HEK293 (cell line): ENCODE measurements around the gene SLC35F4.

Source experiments
- CTCF ChIA-PET: fragments of 350-600 bp; formaldehyde crosslinking; extraction: SDS; loops from one replicate; lab custom pipeline; 2021; ENCODE audit warnings: antibody characterized with exemption; lab: Yijun Ruan, JAX
- POLR2A ChIA-PET: fragments of 300-600 bp; formaldehyde crosslinking; extraction: SDS; loops from one replicate; lab custom pipeline; 2020; ENCODE audit warnings: antibody characterized with exemption, inconsistent platforms; lab: Yijun Ruan, JAX
- H3K27ac ChIP-seq: fragments of 200-500 bp; sonication (Bioruptor generic); 2 replicates; pipeline ENCODE4 v1.5.1; 2014; ENCODE audit warnings: low read depth, low read length, control low read depth, inconsistent platforms; ENCODE audit errors: extremely low read depth
- H3K36me3 ChIP-seq, 2 experiments: fragments of 200-500 bp in 1 of 2; sonication (Bioruptor generic) in 1 of 2; 1 replicate in 1 of 2; 2 replicates in 1 of 2; pipeline ENCODE4 v1.5.1; 2014 to 2017; ENCODE audit warnings: inconsistent platforms in 2 of 2, low read length in 2 of 2; ENCODE audit not compliant: control insufficient read depth in 2 of 2, insufficient read depth in 1 of 2
- H3K4me1 ChIP-seq: fragments of 200-500 bp; sonication (Bioruptor generic); 2 replicates; pipeline ENCODE4 v1.5.1; 2014; ENCODE audit warnings: mild to moderate bottlenecking, low read length, inconsistent platforms; ENCODE audit not compliant: control insufficient read depth, insufficient read depth
- H3K4me3 ChIP-seq: 2 replicates; pipeline ENCODE4 v1.5.1; 2011; ENCODE audit warnings: low read depth, mild to moderate bottlenecking, control low read depth, low read length, moderate library complexity
- H3K9me3 ChIP-seq: fragments of 200-500 bp; sonication (Bioruptor generic); 2 replicates; pipeline ENCODE4 v1.5.1; 2014; ENCODE audit warnings: low read depth, low read length, inconsistent platforms; ENCODE audit not compliant: control insufficient read depth, insufficient read depth
- GLI4 ChIP-seq: fragments of 450-650 bp; formaldehyde crosslinking; IDR thresholded peaks from 2 replicates; pipeline ENCODE4 v1.5.1; 2016; ENCODE audit warnings: missing biosample characterization, missing genetic modification characterization
- GLIS1 ChIP-seq: fragments of 450-650 bp; formaldehyde crosslinking; IDR thresholded peaks from 2 replicates; pipeline ENCODE4 v1.5.1; 2016; ENCODE audit warnings: missing biosample characterization, missing genetic modification characterization
- INSM2 ChIP-seq: fragments of 450-650 bp; formaldehyde crosslinking; IDR thresholded peaks from 2 replicates; pipeline ENCODE4 v1.5.1; 2016; ENCODE audit warnings: missing biosample characterization, missing genetic modification characterization
- KLF7 ChIP-seq: fragments of 450-650 bp; formaldehyde crosslinking; IDR thresholded peaks from 2 replicates; pipeline ENCODE4 v1.5.1; 2016; ENCODE audit warnings: missing biosample characterization, missing genetic modification characterization, borderline replicate concordance
- MYNN ChIP-seq: fragments of 450-650 bp; formaldehyde crosslinking; IDR thresholded peaks from 2 replicates; pipeline ENCODE4 v1.5.1; 2016; ENCODE audit warnings: missing biosample characterization, missing genetic modification characterization, borderline replicate concordance
- RBAK ChIP-seq: fragments of 450-650 bp; formaldehyde crosslinking; IDR thresholded peaks from 2 replicates; pipeline ENCODE4 v1.5.1; 2016; ENCODE audit warnings: missing biosample characterization, missing genetic modification characterization
- REST ChIP-seq: fragments of 450-650 bp; formaldehyde crosslinking; IDR thresholded peaks from 2 replicates; pipeline ENCODE4 v1.5.1; 2016; ENCODE audit warnings: missing biosample characterization, missing genetic modification characterization
- SCRT2 ChIP-seq: fragments of 450-650 bp; formaldehyde crosslinking; IDR thresholded peaks from 2 replicates; pipeline ENCODE4 v1.5.1; 2016; ENCODE audit warnings: missing biosample characterization, missing genetic modification characterization
- ZBTB8A ChIP-seq: fragments of 450-650 bp; formaldehyde crosslinking; IDR thresholded peaks from 2 replicates; pipeline ENCODE4 v1.5.1; 2016; ENCODE audit warnings: missing biosample characterization, missing genetic modification characterization
- ZFHX2 ChIP-seq: fragments of 450-650 bp; formaldehyde crosslinking; conservative IDR thresholded peaks from 2 replicates; pipeline ENCODE4 v1.5.1; 2016; ENCODE audit warnings: missing biosample characterization, missing genetic modification characterization
- ZNF114 ChIP-seq: fragments of 450-650 bp; formaldehyde crosslinking; IDR thresholded peaks from 2 replicates; pipeline ENCODE4 v1.5.0; 2017; ENCODE audit warnings: missing biosample characterization, missing genetic modification characterization
- ZNF140 ChIP-seq: fragments of 450-650 bp; formaldehyde crosslinking; IDR thresholded peaks from 2 replicates; pipeline ENCODE4 v1.5.1; 2016; ENCODE audit warnings: missing biosample characterization, missing genetic modification characterization
- ZNF211 ChIP-seq: fragments of 450-650 bp; formaldehyde crosslinking; IDR thresholded peaks from 2 replicates; pipeline ENCODE4 v1.5.1; 2016; ENCODE audit warnings: low read depth, missing biosample characterization, missing genetic modification characterization
- ZNF214 ChIP-seq: fragments of 450-650 bp; formaldehyde crosslinking; IDR thresholded peaks from 2 replicates; pipeline ENCODE4 v1.5.1; 2017; ENCODE audit warnings: missing biosample characterization, mild to moderate bottlenecking, missing genetic modification characterization, borderline replicate concordance
- ZNF239 ChIP-seq: fragments of 450-650 bp; formaldehyde crosslinking; IDR thresholded peaks from 2 replicates; pipeline ENCODE4 v1.5.1; 2016; ENCODE audit warnings: missing biosample characterization, missing genetic modification characterization
- ZNF501 ChIP-seq: fragments of 450-650 bp; formaldehyde crosslinking; IDR thresholded peaks from 2 replicates; pipeline ENCODE4 v1.5.1; 2016; ENCODE audit warnings: missing biosample characterization, missing genetic modification characterization
- ZNF561 ChIP-seq: fragments of 450-650 bp; IDR thresholded peaks from 2 replicates; pipeline ENCODE4 v1.5.1; 2018; ENCODE audit warnings: missing biosample characterization, missing genetic modification characterization, borderline replicate concordance
- ZNF571 ChIP-seq: fragments of 450-650 bp; formaldehyde crosslinking; IDR thresholded peaks from 2 replicates; pipeline ENCODE4 v1.5.0; 2017; ENCODE audit warnings: missing biosample characterization, missing genetic modification characterization
- ZNF621 ChIP-seq: fragments of 450-650 bp; formaldehyde crosslinking; IDR thresholded peaks from 2 replicates; pipeline ENCODE4 v1.5.1; 2017; ENCODE audit warnings: missing biosample characterization, missing genetic modification characterization
- ZNF677 ChIP-seq: fragments of 450-650 bp; IDR thresholded peaks from 2 replicates; pipeline ENCODE4 v1.5.0; 2018; ENCODE audit warnings: missing biosample characterization, mild to moderate bottlenecking, missing genetic modification characterization, moderate library complexity
- ZNF747 ChIP-seq: fragments of 450-650 bp; formaldehyde crosslinking; IDR thresholded peaks from 2 replicates; pipeline ENCODE4 v1.5.1; 2016; ENCODE audit warnings: missing biosample characterization, missing genetic modification characterization
- ZNF776 ChIP-seq: fragments of 450-650 bp; formaldehyde crosslinking; IDR thresholded peaks from 2 replicates; pipeline ENCODE4 v1.5.0; 2017; ENCODE audit warnings: missing biosample characterization, missing genetic modification characterization, borderline replicate concordance
- ZSCAN23 ChIP-seq: fragments of 450-650 bp; formaldehyde crosslinking; IDR thresholded peaks from 2 replicates; pipeline ENCODE4 v1.5.1; 2016; ENCODE audit warnings: missing biosample characterization, missing genetic modification characterization
- ZSCAN30 ChIP-seq: fragments of 450-650 bp; IDR thresholded peaks from 2 replicates; pipeline ENCODE4 v1.5.1; 2018; ENCODE audit warnings: missing biosample characterization, mild to moderate bottlenecking, missing genetic modification characterization, moderate library complexity

The SLC35F4 gene

GRCh38 chr14:57870686-57871457 lies 5.0 kb upstream of the SLC35F4 start:
- Histone ChIP-seq H3K4me1 (no peaks in the 10 kb centered on the region; the same call in 1 of the 2 replicates), H3K4me3 (no peak overlapping the region), H3K36me3 (no peaks in the 10 kb centered on the region), H3K27ac (no peak overlapping the region), H3K9me3 (no peaks in the 10 kb centered on the region)
- CTCF ChIA-PET, result interaction anchor here (0.6 to 4.6 kb wide), 18 partner anchors 12 to 481 kb away, joined by 3 to 61 read pairs (median 4); no protein-coding TSS in a partner anchor
- POLR2A ChIA-PET, result no interaction called here
- TF ChIP-seq GLIS1 (tag by site-specific recombination) (peak; percentile 63; the same call in 1 of the 2 replicates), ZNF501 (tag by site-specific recombination) (no peak), ZNF561 (tag by site-specific recombination) (no peak), SCRT2 (no peak), ZSCAN23 (tag by site-specific recombination) (no peak)

GRCh38 chr14:57869617-57870016 lies 3.7 kb upstream of the SLC35F4 start:
- CTCF ChIA-PET, result interaction anchor here (4.6 kb wide), 1 partner anchor 178 kb away, joined by 61 read pairs; no protein-coding TSS in a partner anchor
- Histone ChIP-seq H3K27ac (no peak overlapping the region), H3K4me3 (no peak overlapping the region), H3K9me3 (no peaks in the 10 kb centered on the region), H3K4me1 (no peaks in the 10 kb centered on the region; the same call in 1 of the 2 replicates), H3K36me3 (no peaks in the 10 kb centered on the region)
- no peak for TF ChIP-seq ZNF239 (tag by site-specific recombination)
- TF ChIP-seq ZNF677 (tag by site-specific recombination), result no peak
- TF ChIP-seq ZNF776, result no peak
- TF ChIP-seq REST (tag by site-specific recombination), result no peak
- no peak for TF ChIP-seq MYNN (tag by site-specific recombination)
- no peak for TF ChIP-seq ZNF747 (tag by site-specific recombination)
- no peak for TF ChIP-seq RBAK (tag by site-specific recombination)
- no peak for TF ChIP-seq KLF7 (tag by site-specific recombination)
- TF ChIP-seq ZNF621 (tag by site-specific recombination), result no peak
- TF ChIP-seq ZNF571 (tag by site-specific recombination), result no peak
- TF ChIP-seq ZBTB8A, result no peak
- no peak for TF ChIP-seq ZNF214 (tag by site-specific recombination)
- no peak for TF ChIP-seq ZNF114
- no peak for TF ChIP-seq ZSCAN30 (tag by site-specific recombination)
- no peak for TF ChIP-seq ZNF140
- TF ChIP-seq ZNF211 (tag by site-specific recombination), result no peak
- TF ChIP-seq GLI4 (tag by site-specific recombination), result no peak
- TF ChIP-seq ZFHX2 (tag by site-specific recombination), result no peak
- TF ChIP-seq INSM2 (tag by site-specific recombination), result no peak
- POLR2A ChIA-PET, result no interaction called here
